A673 (cell line): Measurements from ENCODE around the gene KIF3A. TPM values are rescaled to one million over a fixed set of nuclear protein-coding genes. Genes with fewer than 3 reads are reported as not detected.

Experiments used
- BruUV-seq: library from RNA; stranded (reverse); fragments of 400-500 nt; replicated peaks from 2 replicates; lab custom pipeline; 2021; lab: Mats Ljungman, UMichigan
- CTCF ChIA-PET: fragments of 300-600 bp; sonication (Branson Sonifier 250); formaldehyde crosslinking; loops from one replicate; lab custom pipeline; 2022; ENCODE audit warnings: antibody characterized with exemption; lab: Charles Lee
- POLR2A ChIA-PET: fragments of 300-600 bp; sonication (Branson Sonifier 250); formaldehyde crosslinking; loops from one replicate; lab custom pipeline; 2022; ENCODE audit warnings: antibody characterized with exemption; ENCODE audit not compliant: low non-redundant PET; lab: Charles Lee
- DNase-seq: peaks from one replicate; pipeline ENCODE4 v3.0.0-alpha.2; 2015; ENCODE audit warnings: low spot score
- H3K27ac ChIP-seq: fragments of 200-600 bp; sonication (generic); 2 replicates; pipeline ENCODE4 v1.5.1; 2016; ENCODE audit warnings: mixed run types, low read depth, mild to moderate bottlenecking, mixed read lengths, antibody characterized with exemption, low read length; ENCODE audit not compliant: poor library complexity, severe bottlenecking
- H3K27me3 ChIP-seq: fragments of 200-600 bp; sonication (generic); replicated peaks from 2 replicates; pipeline ENCODE4 v1.6.1; 2017; ENCODE audit warnings: mixed run types, low read depth, mild to moderate bottlenecking, mixed read lengths, antibody characterized with exemption, low read length; ENCODE audit not compliant: insufficient read depth, poor library complexity
- H3K36me3 ChIP-seq: fragments of 200-600 bp; sonication (generic); 2 replicates; pipeline ENCODE4 v1.6.1; 2016; ENCODE audit warnings: mixed run types, mild to moderate bottlenecking, mixed read lengths, antibody characterized with exemption, low read length; ENCODE audit not compliant: insufficient read depth, poor library complexity, severe bottlenecking
- H3K4me1 ChIP-seq: fragments of 200-600 bp; sonication (generic); 2 replicates; pipeline ENCODE4 v1.6.1; 2017; ENCODE audit warnings: mixed run types, mild to moderate bottlenecking, mixed read lengths, antibody characterized with exemption, low read length; ENCODE audit not compliant: insufficient read depth, poor library complexity, severe bottlenecking
- H3K4me3 ChIP-seq: fragments of 200-600 bp; sonication (generic); 2 replicates; pipeline ENCODE4 v1.5.1; 2016; ENCODE audit warnings: low read depth, mixed run types, mild to moderate bottlenecking, mixed read lengths, low read length; ENCODE audit not compliant: poor library complexity, severe bottlenecking
- H3K9me3 ChIP-seq: fragments of 200-600 bp; sonication (generic); 2 replicates; pipeline ENCODE4 v1.6.1; 2016; ENCODE audit warnings: mixed run types, low read depth, mild to moderate bottlenecking, mixed read lengths, antibody characterized with exemption, low read length; ENCODE audit not compliant: poor library complexity, severe bottlenecking
- CTCF ChIP-seq: fragments of 300-800, 200-600 bp; sonication (generic); conservative IDR thresholded peaks from 2 replicates; pipeline ENCODE4 v1.5.1; 2017; ENCODE audit warnings: low read depth, mild to moderate bottlenecking, antibody characterized with exemption, low read length, moderate library complexity, mixed read lengths
- EZH2 ChIP-seq: fragments of 200-600 bp; sonication (generic); IDR thresholded peaks from 2 replicates; pipeline ENCODE4 v1.6.1; 2017; ENCODE audit warnings: borderline replicate concordance, low read depth, mild to moderate bottlenecking, mixed read lengths, antibody characterized with exemption, low read length; ENCODE audit not compliant: poor library complexity, severe bottlenecking
- intact Hi-C: fragments of 100-400 bp; cut with micrococcal nuclease; formaldehyde crosslinking; loops from one replicate; pipeline ENCODE4 v1.10.0; 2022; ENCODE audit not compliant: unreplicated experiment
- total RNA-seq: library from RNA; stranded (reverse); gene quantifications from 2 replicates; pipeline ENCODE4 v1.2.3, GENCODE V29; 2021

The KIF3A gene
- total RNA-seq, 1 experiment from 2014 or later, result 19.1 TPM

- ChIA-PET CTCF (interaction anchor here (0.8 kb wide), 1 partner anchor 9 kb away, joined by 3 read pairs; no protein-coding TSS in a partner anchor), POLR2A (no interaction called here)
- Histone ChIP-seq H3K36me3 (peaks cover 6% of the 10 kb centered on the region), H3K9me3 (no peaks in the 10 kb centered on the region), H3K27me3 (no peaks in the 10 kb centered on the region), H3K4me1 (no peaks in the 10 kb centered on the region), H3K4me3 (no peak overlapping the region), H3K27ac (no peak overlapping the region)
- TF ChIP-seq EZH2, result no peak
- TF ChIP-seq CTCF, result no peak
- intact Hi-C loops, result no loop called here
- no peak for DNase-seq
- BruUV-seq, result no TSS peak
These were observed 26.7 kb upstream of the KIF3A start for GRCh38 chr5:132764051-132764450.

GRCh38 chr5:132763181-132764036, 26.1 kb upstream of the KIF3A start:
- intact Hi-C loops, result no loop called here
- no peaks in the 10 kb centered on the region for H3K4me1 ChIP-seq
- DNase-seq, result no peak
- BruUV-seq, result no TSS peak
- ChIA-PET POLR2A (no interaction called here), CTCF (no interaction called here)
- H3K27me3 ChIP-seq, result no peaks in the 10 kb centered on the region
- H3K4me3 ChIP-seq, result no peak overlapping the region
- no peak overlapping the region for H3K27ac ChIP-seq
- H3K9me3 ChIP-seq, result no peaks in the 10 kb centered on the region
- TF ChIP-seq EZH2 (no peak), CTCF (no peak)
- peaks cover 6% of the 10 kb centered on the region for H3K36me3 ChIP-seq

GRCh38 chr5:132762246-132763000, 25.1 kb upstream of the KIF3A start:
- intact Hi-C loops, result no loop called here
- no peaks in the 10 kb centered on the region for H3K27me3 ChIP-seq
- no peaks in the 10 kb centered on the region for H3K4me1 ChIP-seq
- H3K27ac ChIP-seq, result no peak overlapping the region
- DNase-seq, result no peak
- H3K4me3 ChIP-seq, result no peak overlapping the region
- TF ChIP-seq EZH2 (no peak), CTCF (no peak)
- H3K9me3 ChIP-seq, result no peaks in the 10 kb centered on the region
- ChIA-PET CTCF (no interaction called here), POLR2A (no interaction called here)
- no TSS peak for BruUV-seq
- H3K36me3 ChIP-seq, result peaks cover 10% of the 10 kb centered on the region
